Spinal cord (tissue), 10 donors: ENCODE data around the gene TOR1B. TPM values are rescaled to one million over a fixed set of nuclear protein-coding genes. Genes with fewer than 3 reads are reported as not detected.

Experiments used
- DNase-seq, 6 donors: peaks; one replicate each; pipeline versions ENCODE4 v3.0.0 to v3.0.0-alpha.2; 2013 to 2015; ENCODE audit warnings: low spot score in 6 of 6, low read depth in 4 of 6
- H3K27ac ChIP-seq: one replicate; pipeline ENCODE4 v1.5.1; 2013; ENCODE audit warnings: low read depth, low read length, control low read depth
- H3K27me3 ChIP-seq: one replicate; pipeline ENCODE4 v1.6.1; 2013; ENCODE audit warnings: low read length; ENCODE audit not compliant: control insufficient read depth, insufficient read depth
- H3K36me3 ChIP-seq: one replicate; pipeline ENCODE4 v1.6.1; 2013; ENCODE audit warnings: low read length; ENCODE audit not compliant: control insufficient read depth, insufficient read depth
- H3K4me1 ChIP-seq: one replicate; pipeline ENCODE4 v1.6.1; 2013; ENCODE audit warnings: low read length; ENCODE audit not compliant: control insufficient read depth, insufficient read depth
- H3K4me3 ChIP-seq: one replicate; pipeline ENCODE4 v1.5.1; 2013; ENCODE audit warnings: low read depth, low read length, control low read depth
- H3K9me3 ChIP-seq: one replicate; pipeline ENCODE4 v1.6.1; 2013; ENCODE audit warnings: low read length; ENCODE audit not compliant: control insufficient read depth, insufficient read depth
- WGBS: methylation state at CpG from one replicate; pipeline ENCODE4 v1.1.5; 2013; ENCODE audit warnings: missing lambda C conversion rate; ENCODE audit not compliant: insufficient coverage; 5-methylcytosine and 5-hydroxymethylcytosine counted together
- polyA plus RNA-seq, 2 donors: library from polyadenylated mRNA; unstranded; fragments of 120-200 nt; gene quantifications; one replicate each; pipeline ENCODE4 v1.2.1, GENCODE V29; 2013; ENCODE audit not compliant: insufficient read length in 2 of 2
- total RNA-seq, 2 donors: library from RNA; depleted of rRNA in 1 of 2; stranded (reverse); fragments of 120-200 nt in 1 of 2; fragments of >200 nt in 1 of 2; gene quantifications; one replicate each; pipeline versions ENCODE4 v1.2.3 to v1.2.4, GENCODE V29; 2013 to 2014
- donor health status: healthy.

Gene TOR1B
- total and polyA plus RNA-seq, 4 donors: 25.6 to 35.4 (median 28.9) TPM

DNA sequence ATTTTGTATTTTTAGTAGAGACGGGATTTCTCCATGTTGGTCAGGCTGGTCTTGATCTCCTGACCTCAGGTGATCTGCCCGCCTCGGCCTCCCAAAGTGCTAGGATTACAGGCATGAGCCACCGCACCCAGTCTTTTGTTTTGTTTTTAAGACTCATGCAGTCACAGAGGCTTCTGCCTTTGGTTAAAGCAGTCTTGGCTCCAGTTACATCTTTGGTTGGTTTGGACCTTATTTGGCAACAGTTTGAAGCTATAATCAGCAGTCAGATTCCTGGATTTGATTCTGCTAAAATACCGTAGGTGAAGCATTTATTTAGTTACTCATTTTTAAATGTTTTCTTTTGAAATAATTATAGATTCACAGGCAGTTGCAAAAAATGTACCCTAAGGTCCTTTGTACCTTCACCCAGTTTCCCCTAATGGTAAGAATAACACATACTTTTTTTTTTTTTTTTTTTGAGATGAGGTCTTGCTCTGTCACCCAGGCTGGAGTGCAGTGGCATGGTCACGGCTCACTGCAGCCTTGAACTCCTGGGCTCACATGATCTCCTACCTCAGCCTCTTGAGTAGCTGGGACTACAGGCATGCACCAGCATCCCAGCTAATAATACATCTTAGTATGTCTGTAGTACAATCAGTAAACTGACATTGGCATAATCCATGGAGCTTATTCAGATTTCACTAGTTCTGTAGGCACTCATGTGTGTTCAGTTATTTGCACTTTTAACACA lies 48.0 kb downstream of the TOR1B start:
- H3K4me1 ChIP-seq: no peaks in the 10 kb centered on the region
- no peaks in the 10 kb centered on the region for H3K9me3 ChIP-seq
- no peak overlapping the region for H3K4me3 ChIP-seq
- H3K36me3 ChIP-seq: peaks cover 40% of the 10 kb centered on the region
- 93% methylated on average over 4 of the region's 6 CpGs for WGBS
- DNase-seq: no peak
- no peak overlapping the region for H3K27ac ChIP-seq
- no peaks in the 10 kb centered on the region for H3K27me3 ChIP-seq

DNA sequence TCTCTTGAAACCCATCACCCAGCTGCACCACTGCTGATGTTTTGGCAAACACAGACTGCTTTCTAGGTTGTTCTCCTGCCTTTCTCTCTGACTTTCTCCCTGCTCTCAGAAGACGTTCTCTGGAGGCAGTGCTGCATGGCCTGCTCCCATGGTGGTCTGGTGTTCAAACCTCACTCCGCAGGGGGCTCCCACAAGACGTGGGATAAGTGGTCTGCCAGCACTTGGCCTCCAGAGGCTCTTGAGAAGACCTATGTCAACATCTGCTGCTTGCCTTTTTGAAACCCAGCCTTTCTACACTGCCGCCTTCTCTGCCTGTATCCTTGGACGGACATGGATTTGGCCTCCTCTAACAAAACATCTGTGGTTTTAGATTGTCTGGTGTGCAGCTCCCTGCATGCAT lies 48.8 kb downstream of the TOR1B start:
- WGBS: 79% methylated on average over 5 of the region's 5 CpGs

DNA sequence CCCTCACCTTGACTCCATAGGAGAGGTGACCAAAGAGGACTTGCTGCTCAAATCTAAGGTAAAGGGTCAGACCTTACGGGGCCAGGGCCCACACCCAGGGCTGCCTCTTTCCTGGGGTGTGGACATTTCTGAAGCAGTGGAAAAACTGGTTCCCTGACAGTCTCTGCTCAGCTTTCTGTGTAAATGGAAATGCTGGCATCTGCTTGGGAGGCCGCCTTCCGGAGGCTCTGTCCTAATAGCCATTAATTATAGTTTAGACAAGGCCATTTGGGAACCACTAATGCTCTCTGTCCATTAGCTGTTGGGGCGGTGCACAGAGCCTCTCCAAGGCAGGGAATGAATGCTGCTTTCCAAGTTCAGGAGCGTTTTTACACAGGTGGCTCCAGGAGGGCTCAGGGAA lies 49.6 kb downstream of the TOR1B start:
- no peak overlapping the region for H3K4me3 ChIP-seq
- no peaks in the 10 kb centered on the region for H3K27me3 ChIP-seq
- no peaks in the 10 kb centered on the region for H3K9me3 ChIP-seq
- H3K4me1 ChIP-seq: no peaks in the 10 kb centered on the region
- 61% methylated on average over 5 of the region's 5 CpGs for WGBS
- peaks cover 53% of the 10 kb centered on the region for H3K36me3 ChIP-seq
- H3K27ac ChIP-seq: no peak overlapping the region
- DNase-seq: peak in 1 of 6 donors; percentile 14

More for the DNA sequence above, 48.8 kb downstream of the TOR1B start:
- no peak overlapping the region for H3K4me3 ChIP-seq
- no peaks in the 10 kb centered on the region for H3K27me3 ChIP-seq
- peaks cover 47% of the 10 kb centered on the region for H3K36me3 ChIP-seq
- no peaks in the 10 kb centered on the region for H3K4me1 ChIP-seq
- no peak for DNase-seq
- H3K27ac ChIP-seq: no peak overlapping the region
- H3K9me3 ChIP-seq: no peaks in the 10 kb centered on the region

DNA sequence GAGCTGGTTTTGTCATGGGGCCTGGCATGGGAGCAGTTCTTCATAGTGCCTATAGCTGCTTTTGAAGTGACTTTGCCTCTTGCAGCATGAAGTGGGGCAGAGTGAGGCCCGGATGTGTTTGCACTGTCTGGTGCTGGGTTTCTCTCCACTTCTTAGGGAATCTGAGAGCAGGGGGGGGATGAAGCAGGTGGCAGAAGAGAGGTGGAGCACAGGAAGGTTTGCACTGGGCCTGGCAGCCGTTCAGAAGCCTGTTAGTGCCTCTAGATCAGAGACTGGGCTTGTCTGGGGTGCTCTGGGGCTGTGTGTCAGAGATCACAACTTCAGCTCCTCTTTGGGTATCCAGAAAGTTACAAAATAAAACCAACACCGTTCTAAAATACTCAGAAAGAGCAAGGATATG lies 50.6 kb downstream of the TOR1B start:
- H3K27me3 ChIP-seq: no peaks in the 10 kb centered on the region
- DNase-seq: no peak
- no peak overlapping the region for H3K4me3 ChIP-seq
- no peak overlapping the region for H3K27ac ChIP-seq
- H3K36me3 ChIP-seq: peaks cover 64% of the 10 kb centered on the region
- H3K9me3 ChIP-seq: no peaks in the 10 kb centered on the region
- WGBS: 42% methylated on average over 2 of the region's 3 CpGs
- H3K4me1 ChIP-seq: no peaks in the 10 kb centered on the region

DNA sequence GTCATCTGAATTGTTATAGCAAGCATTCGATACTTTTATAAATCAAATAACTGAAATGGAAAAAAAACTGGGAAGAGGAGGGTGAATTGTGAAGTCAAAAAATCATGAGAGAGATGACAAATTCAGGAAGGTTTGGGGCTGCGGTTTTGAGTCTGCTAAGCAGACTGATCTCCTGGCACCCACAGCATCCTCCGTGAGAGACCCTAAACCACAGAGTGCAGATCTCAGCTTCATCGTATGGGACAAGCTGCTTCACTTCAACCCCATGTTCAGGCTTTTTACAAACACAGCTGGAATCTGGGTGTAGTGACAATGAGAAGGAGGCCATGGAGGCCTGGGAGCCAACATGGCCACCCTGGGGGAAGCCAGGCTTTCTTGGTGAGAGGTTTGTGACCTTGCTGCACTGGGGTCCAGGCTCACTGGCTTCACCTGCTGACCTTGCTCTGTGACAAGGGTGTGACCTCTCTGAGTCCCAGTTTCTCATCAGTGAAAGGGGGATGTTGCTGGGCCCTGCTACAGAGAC lies 51.7 kb downstream of the TOR1B start:
- no peaks in the 10 kb centered on the region for H3K9me3 ChIP-seq
- no peak overlapping the region for H3K4me3 ChIP-seq
- no peak for DNase-seq
- H3K36me3 ChIP-seq: peaks cover 67% of the 10 kb centered on the region
- no peaks in the 10 kb centered on the region for H3K4me1 ChIP-seq
- 94% methylated on average over 3 of the region's 4 CpGs for WGBS
- H3K27me3 ChIP-seq: no peaks in the 10 kb centered on the region
- no peak overlapping the region for H3K27ac ChIP-seq

DNA sequence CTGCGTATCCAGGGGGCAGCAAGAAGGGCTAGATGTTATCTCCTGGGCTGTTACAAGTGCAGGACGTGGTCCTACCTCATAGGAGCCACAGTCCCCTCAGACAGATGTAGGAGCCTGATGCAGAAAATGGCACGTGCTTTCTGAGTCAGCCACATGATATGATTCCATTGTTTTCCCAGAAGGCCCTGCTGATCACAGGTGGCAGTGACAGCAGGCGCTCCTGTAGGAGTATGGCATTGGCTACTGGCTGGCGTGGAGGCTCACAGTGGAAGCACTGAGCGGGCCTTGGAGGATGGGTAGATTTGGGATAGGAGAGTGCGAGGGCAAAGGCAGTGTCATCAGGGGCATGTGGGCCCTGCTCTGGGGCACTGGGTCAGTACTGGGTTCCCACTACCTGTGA lies 54.2 kb downstream of the TOR1B start:
- peaks cover 65% of the 10 kb centered on the region for H3K36me3 ChIP-seq
- no peak overlapping the region for H3K4me3 ChIP-seq
- DNase-seq: no peak
- no peaks in the 10 kb centered on the region for H3K9me3 ChIP-seq
- H3K27ac ChIP-seq: no peak overlapping the region
- H3K27me3 ChIP-seq: no peaks in the 10 kb centered on the region
- 99% methylated on average over 6 of the region's 7 CpGs for WGBS
- H3K4me1 ChIP-seq: no peaks in the 10 kb centered on the region

DNA sequence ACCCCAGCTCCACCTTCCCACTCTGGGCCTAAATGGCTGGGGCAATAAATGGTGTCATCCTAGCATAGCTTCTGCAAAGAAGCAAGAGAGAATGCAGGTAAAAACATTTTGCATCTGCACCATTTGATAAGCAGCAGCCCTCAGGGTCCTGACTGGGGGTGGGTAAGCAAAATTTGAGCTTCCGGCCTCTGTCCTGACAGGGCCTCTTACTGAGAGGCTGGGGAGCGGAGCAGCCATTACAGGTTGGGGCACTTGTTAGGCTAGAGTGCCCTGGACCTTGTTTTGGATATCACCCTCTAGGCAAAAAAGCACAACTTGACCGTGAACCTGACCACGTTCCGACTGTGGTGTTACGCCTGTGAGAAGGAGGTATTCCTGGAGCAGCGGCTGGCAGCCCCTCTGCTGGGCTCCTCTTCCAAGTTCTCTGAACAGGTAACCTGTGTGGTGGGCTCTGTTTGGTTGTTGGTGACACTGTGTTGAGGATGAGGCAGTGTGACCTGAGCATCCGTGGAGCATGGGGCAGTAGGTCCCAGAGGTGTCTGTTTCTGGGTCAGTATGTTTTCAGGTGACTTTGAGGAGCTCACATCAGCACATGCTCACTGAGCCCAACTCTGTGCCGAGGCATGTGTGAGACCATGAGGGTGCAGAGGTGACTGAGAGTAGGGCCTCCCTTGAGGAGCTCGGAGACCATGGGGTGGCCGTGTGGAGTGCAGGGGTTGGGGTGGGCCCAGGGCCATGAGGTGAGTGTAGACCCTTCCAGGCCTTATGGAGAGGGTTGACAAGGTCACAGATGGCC lies 55.4 kb downstream of the TOR1B start:
- no peak for DNase-seq
- 91% methylated on average over 11 of the region's 11 CpGs for WGBS

More for the DNA sequence above, 55.4 kb downstream of the TOR1B start:
- Histone ChIP-seq H3K4me3 (no peak overlapping the region), H3K36me3 (peaks cover 61% of the 10 kb centered on the region), H3K9me3 (no peaks in the 10 kb centered on the region), H3K27me3 (no peaks in the 10 kb centered on the region), H3K27ac (no peak overlapping the region), H3K4me1 (no peaks in the 10 kb centered on the region)

Other genes starting within 250 kb of the TOR1B start
- under 1 TPM in 1 of 2 donors, not detected in 1; 0.44 TPM for gene C9orf50, start 182.1 kb upstream of the TOR1B start, total RNA-seq
- gene C9orf50, start 182.1 kb upstream of the TOR1B start, polyA plus RNA-seq: under 1 TPM; 0.59 to 0.60 TPM
- 10 to 100 TPM; 15.9 to 26.0 TPM for gene NTMT1, start 177.0 kb upstream of the TOR1B start, total RNA-seq
- 10 to 100 TPM; 38.9 to 39.9 TPM for gene NTMT1, start 177.0 kb upstream of the TOR1B start, polyA plus RNA-seq
- gene ASB6, start 161.0 kb upstream of the TOR1B start, total RNA-seq: 10 to 100 TPM; 12.3 to 12.4 TPM
- 10 to 100 TPM; 29.8 to 33.4 TPM for gene ASB6, start 161.0 kb upstream of the TOR1B start, polyA plus RNA-seq
- 10 to 100 TPM in 1 of 2 donors, 1 to 10 TPM in 1; 2.4 to 14.8 TPM for gene PRRX2, start 137.5 kb upstream of the TOR1B start, total RNA-seq
- gene PRRX2, start 137.5 kb upstream of the TOR1B start, polyA plus RNA-seq: 1 to 10 TPM in 1 of 2 donors, under 1 TPM in 1; 0.52 to 4.1 TPM
- gene PTGES, start 50.1 kb upstream of the TOR1B start, total RNA-seq: 1 to 10 TPM; 2.5 to 9.3 TPM
- gene PTGES, start 50.1 kb upstream of the TOR1B start, polyA plus RNA-seq: 1 to 10 TPM; 7.8 to 8.8 TPM
- gene TOR1A, start 21.0 kb downstream of the TOR1B start, total RNA-seq: 10 to 100 TPM; 24.2 to 26.3 TPM
- 10 to 100 TPM; 42.2 to 46.0 TPM for gene TOR1A, start 21.0 kb downstream of the TOR1B start, polyA plus RNA-seq
- 10 to 100 TPM; 41.8 to 60.2 TPM for gene C9orf78, start 32.1 kb downstream of the TOR1B start, total RNA-seq
- gene C9orf78, start 32.1 kb downstream of the TOR1B start, polyA plus RNA-seq: 10 to 100 TPM; 78.1 to 78.2 TPM
- gene USP20, start 32.3 kb downstream of the TOR1B start, total RNA-seq: 10 to 100 TPM; 11.4 to 11.6 TPM
- 10 to 100 TPM; 36.5 to 38.9 TPM for gene USP20, start 32.3 kb downstream of the TOR1B start, polyA plus RNA-seq
- gene FNBP1, start 240.0 kb downstream of the TOR1B start, total RNA-seq: 100 to 1,000 TPM in 1 of 2 donors, 10 to 100 TPM in 1; 47.8 to 105 TPM
- gene FNBP1, start 240.0 kb downstream of the TOR1B start, polyA plus RNA-seq: 10 to 100 TPM; 69.3 to 89.1 TPM